ENCODE measurements around the gene IRX2.

GRCh38 chr5:2740876-2741555, 10.5 kb downstream of the IRX2 start:
- no peak for TF ChIP-seq EP300 (IDR thresholded peaks at IDR 0.05)
- no peak for TF ChIP-seq POLR2A (IDR thresholded peaks at IDR 0.05)

All from ovary (tissue), 1 donor.